Measurements from ENCODE around the gene ANKHD1. TPM values are rescaled to one million over a fixed set of nuclear protein-coding genes. Genes with fewer than 3 reads are reported as not detected.

ANKHD1 gene
- 100 to 1,000 TPM in 1 of 4 donors, 10 to 100 TPM in 3; 44.2 to 136 (median 61.9) TPM for polyA plus RNA-seq
- long read RNA-seq, donor 1, transcript ANKHD1-215 (2 exons, 710 nt): major isoform, 5 of 80 reads
- long read RNA-seq, donor 1, partial matches to known transcripts: 68 of 80 reads
- long read RNA-seq, donor 1, other reads (novel, unspliced or antisense): 0 of 80 reads
- long read RNA-seq, donor 2, partial matches to known transcripts: 0 of 3 reads
- long read RNA-seq, donor 2, other reads (novel, unspliced or antisense): 0 of 3 reads
- long read RNA-seq, donor 3, transcript ANKHD1-215 (2 exons, 710 nt): major isoform, 6 of 30 reads
- long read RNA-seq, donor 3, partial matches to known transcripts: 22 of 30 reads
- long read RNA-seq, donor 3, other reads (novel, unspliced or antisense): 0 of 30 reads
- long read RNA-seq, donor 4: 0 reads
- long read RNA-seq, donor 5, partial matches to known transcripts: 0 of 2 reads
- long read RNA-seq, donor 5, other reads (novel, unspliced or antisense): 0 of 2 reads
- long read RNA-seq, donor 6, partial matches to known transcripts: 12 of 18 reads
- long read RNA-seq, donor 6, other reads (novel, unspliced or antisense): 0 of 18 reads
- long read RNA-seq, donor 7, partial matches to known transcripts: 7 of 16 reads
- long read RNA-seq, donor 7, other reads (novel, unspliced or antisense): 0 of 16 reads
- long read RNA-seq, donor 8: 0 reads
- long read RNA-seq, donor 9, partial matches to known transcripts: 6 of 7 reads
- long read RNA-seq, donor 9, other reads (novel, unspliced or antisense): 0 of 7 reads
- long read RNA-seq, donor 10, full-length matches to known transcripts: 8 of 28 reads
- long read RNA-seq, donor 10, partial matches to known transcripts: 20 of 28 reads
- long read RNA-seq, donor 10, other reads (novel, unspliced or antisense): 0 of 28 reads

- FAIRE-seq (peak; percentile 10), DNase-seq (peak; percentile 100)
- H3K27me3 ChIP-seq (ENCODE audit: control insufficient read depth in 3 of 3, insufficient read depth in 3 of 3, low read length in 3 of 3): no peaks in the 10 kb centered on the region
- peak within 1 kb of the TSS; percentile 95 to 99 (median 98) for H3K27ac ChIP-seq (ENCODE audit: low read depth in 1 of 3, low read length in 2 of 3)
- H3K9me3 ChIP-seq (ENCODE audit: control insufficient read depth in 2 of 2, insufficient read depth in 1 of 2, low read depth in 1 of 2, low read length in 1 of 2): no peaks in the 10 kb centered on the region
- H3K36me3 ChIP-seq (ENCODE audit: control insufficient read depth in 3 of 3, insufficient read depth in 2 of 3, low read depth in 1 of 3, low read length in 3 of 3): peaks cover 0 to 13% (median 3%) of the 10 kb centered on the region in 3 donors
- peak within 1 kb of the TSS; percentile 76 to 98 (median 93) for H3K4me3 ChIP-seq (ENCODE audit: low read depth in 1 of 3, low read length in 3 of 3)
- H3K4me1 ChIP-seq (ENCODE audit: control insufficient read depth in 3 of 3, insufficient read depth in 2 of 3, low read depth in 1 of 3, low read length in 2 of 3): peaks cover 0 to 11% (median 6%) of the 10 kb centered on the region in 3 donors
- 0 to 1% (median 1%) methylated on average over 66 to 83 of the region's 83 CpGs for WGBS, 3 donors
Measured at GRCh38 chr5:140401362-140402257, at the start of gene ANKHD1. TSS of gene ANKHD1 (plus strand) at chr5:140401833. CDS start at chr5:140401968, 135 bp downstream.

DNA sequence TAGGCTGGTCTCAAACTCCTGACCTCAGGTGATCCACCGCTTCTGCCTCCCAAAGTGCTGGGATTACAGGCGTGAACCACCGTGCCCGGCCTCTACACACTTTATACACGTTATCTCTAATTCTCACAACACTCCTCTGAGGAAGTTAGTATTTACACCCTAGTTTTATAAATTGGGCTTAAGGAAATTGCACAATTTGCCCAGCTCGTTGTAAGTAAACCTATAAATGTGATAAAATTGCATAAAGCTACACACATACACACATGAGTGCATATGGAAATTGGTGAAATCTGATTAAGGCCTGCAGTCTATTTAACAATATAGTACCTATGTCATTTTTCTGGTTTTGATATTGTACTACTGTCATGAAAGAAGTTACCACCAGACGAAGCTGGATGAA, 46.1 kb upstream of the ANKHD1 start:
- WGBS, 3 donors: 78 to 87% (median 81%) methylated on average over 7 of the region's 7 CpGs
- Histone ChIP-seq H3K4me1 (ENCODE audit: control insufficient read depth in 3 of 3, insufficient read depth in 2 of 3, low read depth in 1 of 3, low read length in 2 of 3) (peaks cover 0 to 17% (median 0%) of the 10 kb centered on the region in 3 donors), H3K27me3 (ENCODE audit: control insufficient read depth in 3 of 3, insufficient read depth in 3 of 3, low read length in 3 of 3) (no peaks in the 10 kb centered on the region), H3K27ac (ENCODE audit: low read depth in 1 of 3, low read length in 2 of 3) (no peak overlapping the region), H3K9me3 (ENCODE audit: control insufficient read depth in 2 of 2, insufficient read depth in 1 of 2, low read depth in 1 of 2, low read length in 1 of 2) (no peaks in the 10 kb centered on the region), H3K4me3 (ENCODE audit: low read depth in 1 of 3, low read length in 3 of 3) (no peak overlapping the region), H3K36me3 (ENCODE audit: control insufficient read depth in 3 of 3, insufficient read depth in 2 of 3, low read depth in 1 of 3, low read length in 3 of 3) (no peaks in the 10 kb centered on the region)
- no peak for DNase-seq
- no peak for FAIRE-seq

GRCh38 chr5:140356853-140357725, 44.5 kb upstream of the ANKHD1 start:
- Histone ChIP-seq H3K27ac (ENCODE audit: low read depth in 1 of 3, low read length in 2 of 3) (no peak overlapping the region), H3K9me3 (ENCODE audit: control insufficient read depth in 2 of 2, insufficient read depth in 1 of 2, low read depth in 1 of 2, low read length in 1 of 2) (no peaks in the 10 kb centered on the region), H3K4me3 (ENCODE audit: low read depth in 1 of 3, low read length in 3 of 3) (no peak overlapping the region), H3K4me1 (ENCODE audit: control insufficient read depth in 3 of 3, insufficient read depth in 2 of 3, low read depth in 1 of 3, low read length in 2 of 3) (peaks cover 0 to 11% (median 0%) of the 10 kb centered on the region in 3 donors), H3K27me3 (ENCODE audit: control insufficient read depth in 3 of 3, insufficient read depth in 3 of 3, low read length in 3 of 3) (no peaks in the 10 kb centered on the region), H3K36me3 (ENCODE audit: control insufficient read depth in 3 of 3, insufficient read depth in 2 of 3, low read depth in 1 of 3, low read length in 3 of 3) (no peaks in the 10 kb centered on the region)
- WGBS, 3 donors: 28 to 37% (median 30%) methylated on average over 10 of the region's 10 CpGs
- FAIRE-seq (no peak), DNase-seq (peak in 1 of 2 donors; percentile 26)

DNA sequence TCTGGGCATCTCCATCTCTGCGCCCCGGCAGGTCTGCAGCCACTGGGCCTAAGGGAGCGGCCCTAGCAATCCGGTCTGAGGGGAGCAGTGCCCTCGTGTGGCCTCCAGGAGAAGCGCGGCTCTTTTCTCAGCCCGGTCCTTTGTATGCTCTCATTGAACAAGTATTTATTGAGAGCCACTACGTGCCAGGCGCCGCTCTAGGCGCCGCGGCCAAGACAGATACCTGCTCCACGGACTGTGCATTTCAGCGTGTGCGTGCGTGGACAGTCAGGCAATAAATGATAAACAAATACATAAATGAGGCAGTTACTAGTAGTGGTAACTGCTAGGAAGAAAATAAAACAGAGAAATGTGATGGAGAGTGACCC, 43.9 kb upstream of the ANKHD1 start:
- Histone ChIP-seq H3K9me3 (ENCODE audit: control insufficient read depth in 2 of 2, insufficient read depth in 1 of 2, low read depth in 1 of 2, low read length in 1 of 2) (no peaks in the 10 kb centered on the region), H3K4me1 (ENCODE audit: control insufficient read depth in 3 of 3, insufficient read depth in 2 of 3, low read depth in 1 of 3, low read length in 2 of 3) (peaks cover 0 to 11% (median 0%) of the 10 kb centered on the region in 3 donors), H3K27ac (ENCODE audit: low read depth in 1 of 3, low read length in 2 of 3) (peak overlapping the region in 1 of 3 donors; percentile 59), H3K36me3 (ENCODE audit: control insufficient read depth in 3 of 3, insufficient read depth in 2 of 3, low read depth in 1 of 3, low read length in 3 of 3) (no peaks in the 10 kb centered on the region), H3K27me3 (ENCODE audit: control insufficient read depth in 3 of 3, insufficient read depth in 3 of 3, low read length in 3 of 3) (no peaks in the 10 kb centered on the region), H3K4me3 (ENCODE audit: low read depth in 1 of 3, low read length in 3 of 3) (no peak overlapping the region)
- FAIRE-seq (no peak), DNase-seq (peak; percentile 91 to 94)
- 0 to 2% (median 1%) methylated on average over 18 of the region's 18 CpGs for WGBS, 3 donors

DNA sequence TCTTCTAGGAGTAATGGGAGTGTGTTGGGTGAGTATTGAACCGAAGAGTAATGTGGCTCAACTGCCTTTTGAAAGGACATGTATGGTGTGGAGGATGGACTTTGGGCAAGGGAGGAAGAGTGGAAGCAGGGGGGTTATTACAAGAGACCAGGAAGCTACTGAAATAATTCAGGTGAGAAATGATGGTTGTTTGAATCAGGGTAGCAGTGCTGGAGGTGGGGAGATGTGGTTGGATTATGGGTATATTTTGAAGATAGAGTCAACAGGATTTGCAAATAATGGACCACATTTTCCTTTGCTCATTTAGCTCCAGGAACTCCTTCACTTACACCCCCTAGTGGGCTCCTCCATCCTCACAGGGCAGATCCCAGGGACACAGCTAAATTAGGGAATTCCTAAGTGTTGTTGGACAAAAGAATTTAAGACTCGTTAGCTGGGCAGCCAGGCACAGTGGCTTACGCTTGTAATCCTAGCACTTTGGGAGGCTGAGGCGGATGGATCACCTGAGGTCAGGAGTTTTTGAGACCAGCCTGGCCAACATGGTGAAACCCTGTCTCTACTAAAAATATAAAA, 42.8 kb upstream of the ANKHD1 start:
- no peak for FAIRE-seq

GRCh38 chr5:140360101-140360500, 41.5 kb upstream of the ANKHD1 start, which contains the start of gene SLC4A9:
TSS of gene SLC4A9 (plus strand) at chr5:140360194. CDS start at chr5:140360237, 43 bp downstream.
- Histone ChIP-seq H3K27ac (ENCODE audit: low read depth in 1 of 3, low read length in 2 of 3) (no peak within 1 kb of the TSS), H3K9me3 (ENCODE audit: control insufficient read depth in 2 of 2, insufficient read depth in 1 of 2, low read depth in 1 of 2, low read length in 1 of 2) (no peaks in the 10 kb centered on the region), H3K27me3 (ENCODE audit: control insufficient read depth in 3 of 3, insufficient read depth in 3 of 3, low read length in 3 of 3) (no peaks in the 10 kb centered on the region), H3K36me3 (ENCODE audit: control insufficient read depth in 3 of 3, insufficient read depth in 2 of 3, low read depth in 1 of 3, low read length in 3 of 3) (no peaks in the 10 kb centered on the region), H3K4me3 (ENCODE audit: low read depth in 1 of 3, low read length in 3 of 3) (no peak within 1 kb of the TSS), H3K4me1 (ENCODE audit: control insufficient read depth in 3 of 3, insufficient read depth in 2 of 3, low read depth in 1 of 3, low read length in 2 of 3) (peaks cover 0 to 17% (median 0%) of the 10 kb centered on the region in 3 donors)
- DNase-seq (no peak), FAIRE-seq (no peak)
- 89 to 94% (median 92%) methylated on average over 2 of the region's 2 CpGs for WGBS, 3 donors

More for the DNA sequence above, 42.8 kb upstream of the ANKHD1 start:
- H3K4me1 ChIP-seq (ENCODE audit: control insufficient read depth in 3 of 3, insufficient read depth in 2 of 3, low read depth in 1 of 3, low read length in 2 of 3): peaks cover 0 to 17% (median 0%) of the 10 kb centered on the region in 3 donors
- H3K36me3 ChIP-seq (ENCODE audit: control insufficient read depth in 3 of 3, insufficient read depth in 2 of 3, low read depth in 1 of 3, low read length in 3 of 3): no peaks in the 10 kb centered on the region
- no peak overlapping the region for H3K4me3 ChIP-seq (ENCODE audit: low read depth in 1 of 3, low read length in 3 of 3)
- DNase-seq: peak; percentile 25 to 30
- no peak overlapping the region for H3K27ac ChIP-seq (ENCODE audit: low read depth in 1 of 3, low read length in 2 of 3)
- H3K27me3 ChIP-seq (ENCODE audit: control insufficient read depth in 3 of 3, insufficient read depth in 3 of 3, low read length in 3 of 3): no peaks in the 10 kb centered on the region
- H3K9me3 ChIP-seq (ENCODE audit: control insufficient read depth in 2 of 2, insufficient read depth in 1 of 2, low read depth in 1 of 2, low read length in 1 of 2): no peaks in the 10 kb centered on the region
- WGBS, 3 donors: 77 to 83% (median 81%) methylated on average over 4 of the region's 4 CpGs

Measured in small intestine (tissue), 16 donors.